Suprapubic skin (tissue), 3 donors: Measurements from ENCODE around the gene PHTF2.

Experiments
- CTCF ChIP-seq, 2 donors: fragments of 200-600 bp in 1 of 2; fragments of 450-650 bp in 1 of 2; sonication (generic) in 1 of 2; IDR thresholded peaks; one replicate each; pipeline ENCODE4 v1.5.1; 2016 to 2019; ENCODE audit warnings: antibody characterized with exemption in 2 of 2, mild to moderate bottlenecking in 1 of 2, moderate library complexity in 1 of 2
- POLR2AphosphoS5 ChIP-seq, 3 donors: sonication (generic); formaldehyde crosslinking; IDR thresholded peaks; one replicate each; pipeline ENCODE4 v1.6.1; 2017; ENCODE audit warnings: antibody characterized with exemption in 3 of 3

DNA sequence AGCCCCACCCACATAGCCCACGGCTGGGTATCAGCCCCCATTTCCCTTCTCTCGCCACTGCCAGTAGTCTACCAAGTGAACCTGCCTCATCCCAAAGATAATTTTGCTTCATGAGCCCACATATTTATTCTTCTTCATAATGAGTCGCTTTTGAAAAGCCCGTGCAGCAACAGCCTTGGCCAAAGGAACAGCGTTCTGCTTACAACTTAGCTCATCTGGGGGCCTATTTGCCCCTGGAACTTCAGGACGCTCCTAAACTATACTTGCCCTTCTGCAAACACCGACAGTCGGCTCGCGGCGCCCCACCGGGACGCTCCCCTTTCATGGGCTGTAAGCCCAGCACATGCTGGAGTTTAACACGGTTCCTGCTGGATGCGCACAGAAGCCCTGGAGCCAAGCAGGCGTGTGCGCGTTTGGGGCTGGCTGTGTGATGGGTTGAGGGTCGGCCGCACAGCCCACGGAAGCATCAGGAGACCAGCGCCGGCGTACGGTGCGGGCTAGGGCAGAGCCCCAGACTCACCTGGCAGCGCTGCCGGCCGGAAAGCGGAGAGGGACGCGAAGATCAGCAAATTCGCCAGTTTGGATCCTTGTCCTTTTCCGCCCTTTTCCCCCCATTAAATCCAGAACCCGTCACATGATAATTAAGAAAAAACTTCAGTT is 709 bp upstream of the PHTF2 start:
- TF ChIP-seq POLR2AphosphoS5 (IDR thresholded peaks at IDR 0.05) (peak in 1 of 3 donors; percentile 39), CTCF (IDR thresholded peaks at IDR 0.05) (no peak)
